B cell (primary cell): ENCODE data around the gene CEACAM1. TPM values are rescaled to one million over a fixed set of nuclear protein-coding genes. Genes with fewer than 3 reads are reported as not detected.

Experiments
- ATAC-seq: fragments of 200-7000 bp; cut with Tn5 transposase; one replicate; pipeline ENCODE4 v1.10.0; 2021; ENCODE audit warnings: low read depth, mild to moderate bottlenecking, moderate number of reproducible peaks, moderate library complexity
- CTCF ChIA-PET: fragments of 350-600 bp; sonication (Branson Sonifier 250); formaldehyde crosslinking; loops from one replicate; lab custom pipeline; 2021; ENCODE audit warnings: antibody characterized with exemption, inconsistent platforms; lab: Charles Lee
- POLR2A ChIA-PET: fragments of 350-600 bp; sonication (Branson Sonifier 250); formaldehyde crosslinking; loops from one replicate; lab custom pipeline; 2021; ENCODE audit warnings: antibody characterized with exemption; lab: Charles Lee
- DNase-seq: peaks from one replicate; pipeline ENCODE4 v3.0.0; 2013
- H2AFZ ChIP-seq: 2 replicates; pipeline ENCODE4 v1.6.1; 2012; ENCODE audit warnings: mild to moderate bottlenecking, low read depth, low read length; ENCODE audit not compliant: insufficient read depth, poor library complexity, severe bottlenecking
- H3K27ac ChIP-seq, 2 donors: 1 replicate in 1 of 2; 2 replicates in 1 of 2; pipeline ENCODE4 v1.5.1; 2012 to 2013; ENCODE audit warnings: low read length in 2 of 2, mild to moderate bottlenecking in 2 of 2, moderate library complexity in 1 of 2
- H3K27me3 ChIP-seq, 4 experiments: fragments of 200-600 bp in 1 of 4; sonication (generic) in 1 of 4; replicated peaks in 1 of 4; 1 replicate in 2 of 4; 2 replicates in 2 of 4; pipeline versions ENCODE4 v1.6.1 to v1.7.0; 2013 to 2016; ENCODE audit warnings: low read length in 3 of 4, mild to moderate bottlenecking in 2 of 4, mixed read lengths in 1 of 4, moderate library complexity in 1 of 4; ENCODE audit not compliant: insufficient read depth in 4 of 4, control insufficient read depth in 3 of 4; ENCODE audit errors: control extremely low read depth in 1 of 4
- H3K36me3 ChIP-seq, 2 experiments: replicated peaks in 1 of 2; 1 replicate in 1 of 2; 2 replicates in 1 of 2; pipeline versions ENCODE4 v1.6.1 to v1.7.1; 2013; ENCODE audit warnings: low read length in 1 of 2; ENCODE audit not compliant: insufficient read depth in 2 of 2, control insufficient read depth in 1 of 2; ENCODE audit errors: control extremely low read depth in 1 of 2, extremely low read depth in 1 of 2
- H3K4me1 ChIP-seq, 2 donors: fragments of 200-600 bp in 1 of 2; sonication (generic) in 1 of 2; 1 replicate in 1 of 2; 2 replicates in 1 of 2; pipeline versions ENCODE4 v1.5.1 to v1.6.1; 2013 to 2017; ENCODE audit warnings: low read length in 2 of 2; ENCODE audit not compliant: control insufficient read depth in 2 of 2, insufficient read depth in 2 of 2
- H3K4me2 ChIP-seq: replicated peaks from 2 replicates; pipeline ENCODE3; 2012; ENCODE audit warnings: mild to moderate bottlenecking, low read depth, low read length; ENCODE audit not compliant: poor library complexity, severe bottlenecking
- H3K4me3 ChIP-seq, 5 experiments: fragments of 200-600 bp in 1 of 5; sonication (generic) in 1 of 5; 1 replicate in 3 of 5; 2 replicates in 2 of 5; pipeline versions ENCODE4 v1.5.1 to v1.7.0; 2011 to 2016; ENCODE audit warnings: low read length in 4 of 5, mild to moderate bottlenecking in 4 of 5, low read depth in 2 of 5, control low read depth in 1 of 5, moderate library complexity in 1 of 5; ENCODE audit not compliant: insufficient read depth in 1 of 5; ENCODE audit errors: control extremely low read depth in 1 of 5, extremely low read depth in 1 of 5
- H3K79me2 ChIP-seq: fragments of 200-600 bp; sonication (generic); one replicate; pipeline ENCODE4 v1.6.0; 2016; ENCODE audit warnings: low read length; ENCODE audit not compliant: control insufficient read depth, insufficient read depth
- H3K9ac ChIP-seq: fragments of 200-600 bp; sonication (generic); 2 replicates; pipeline ENCODE4 v1.6.1; 2017; ENCODE audit warnings: mild to moderate bottlenecking, low read length, moderate library complexity
- H3K9me3 ChIP-seq, 3 donors: one replicate each; pipeline versions ENCODE4 v1.6.1 to v1.7.1; 2013; ENCODE audit warnings: low read length in 2 of 3; ENCODE audit not compliant: control insufficient read depth in 2 of 3, insufficient read depth in 1 of 3; ENCODE audit errors: control extremely low read depth in 1 of 3
- H4K20me1 ChIP-seq: 2 replicates; pipeline ENCODE4 v1.6.0; 2012; ENCODE audit warnings: mild to moderate bottlenecking, low read length; ENCODE audit not compliant: insufficient read depth, control insufficient read depth, poor library complexity, severe bottlenecking
- H3K27ac Mint-ChIP-seq: one replicate; pipeline ENCODE4 v1.8.0; 2021; ENCODE audit warnings: mixed read lengths
- H3K27me3 Mint-ChIP-seq: one replicate; pipeline ENCODE4 v1.8.0; 2021; ENCODE audit warnings: mixed read lengths
- H3K4me1 Mint-ChIP-seq: one replicate; pipeline ENCODE4 v1.8.0; 2021; ENCODE audit warnings: mixed read lengths
- H3K4me3 Mint-ChIP-seq: one replicate; pipeline ENCODE4 v1.8.0; 2021; ENCODE audit warnings: mixed read lengths
- H3K9me3 Mint-ChIP-seq: one replicate; pipeline ENCODE4 v1.8.0; 2022; ENCODE audit warnings: mixed read lengths; ENCODE audit not compliant: insufficient read depth
- EZH2 ChIP-seq: IDR thresholded peaks from 2 replicates; pipeline ENCODE4 v1.6.1; 2012; ENCODE audit warnings: borderline replicate concordance, low read depth, mild to moderate bottlenecking, moderate library complexity, low read length; ENCODE audit not compliant: insufficient read depth, poor library complexity, severe bottlenecking
- WGBS: methylation state at CpG from one replicate; pipeline ENCODE4 v1.1.5; 2013; ENCODE audit warnings: missing lambda C conversion rate; ENCODE audit not compliant: insufficient coverage; 5-methylcytosine and 5-hydroxymethylcytosine counted together
- intact Hi-C: fragments of 100-400 bp; cut with micrococcal nuclease; formaldehyde crosslinking; loops from one replicate; pipeline ENCODE4 v1.10.0; 2022
- polyA plus RNA-seq: library from polyadenylated mRNA; depleted of rRNA; stranded (reverse); fragments of >200 nt; gene quantifications from 2 replicates; pipeline ENCODE4 v1.2.3, GENCODE V29; 2012
- total RNA-seq, 2 donors: library from RNA; stranded (reverse); fragments of 120-200 nt in 1 of 2; gene quantifications; 1 replicate in 1 of 2; 2 replicates in 1 of 2; pipeline versions ENCODE4 v1.2.3 to v1.2.4, GENCODE V29; 2013 to 2022
- TF ChIP-seq, protein P1 (sequence below): fragments of 200-600 bp; IDR thresholded peaks from one replicate; pipeline ENCODE4 v1.8.0; 2022; ENCODE audit warnings: antibody characterized with exemption, mild to moderate bottlenecking

CEACAM1 gene
- total and polyA plus RNA-seq, 2 donors (not counting 1 experiment from before 2014, with no cell fraction given) = 8.8 to 14.6 TPM

- H3K4me3 ChIP-seq = no peak overlapping the region
- intact Hi-C loops = no loop called here
- peaks cover 26 to 28% of the 10 kb centered on the region in 2 donors for H3K4me1 ChIP-seq
- H4K20me1 ChIP-seq = no peaks in the 10 kb centered on the region
- H3K79me2 ChIP-seq = no peaks in the 10 kb centered on the region
- peaks cover 9% of the 10 kb centered on the region for H3K27me3 Mint-ChIP-seq
- peaks cover 38% of the 10 kb centered on the region for H3K4me1 Mint-ChIP-seq
- H3K27ac ChIP-seq = no peak overlapping the region
- DNase-seq (no peak), ATAC-seq (no peak)
- ChIA-PET CTCF (interaction anchor here (0.9 to 1.4 kb wide), 3 partner anchors 11 to 110 kb away, joined by 3 to 9 read pairs (median 4); no protein-coding TSS in a partner anchor), POLR2A (no interaction called here)
- H3K9ac ChIP-seq = no peak overlapping the region
- no peaks in the 10 kb centered on the region for H3K9me3 Mint-ChIP-seq
- no peaks in the 10 kb centered on the region for H3K36me3 ChIP-seq
- WGBS = no CpG with 5 or more reads among the region's 1 CpG
- H3K4me3 Mint-ChIP-seq = no peak overlapping the region
- H2AFZ ChIP-seq = no peak overlapping the region
- TF ChIP-seq EZH2 = no peak
- TF ChIP-seq, protein P1, sequence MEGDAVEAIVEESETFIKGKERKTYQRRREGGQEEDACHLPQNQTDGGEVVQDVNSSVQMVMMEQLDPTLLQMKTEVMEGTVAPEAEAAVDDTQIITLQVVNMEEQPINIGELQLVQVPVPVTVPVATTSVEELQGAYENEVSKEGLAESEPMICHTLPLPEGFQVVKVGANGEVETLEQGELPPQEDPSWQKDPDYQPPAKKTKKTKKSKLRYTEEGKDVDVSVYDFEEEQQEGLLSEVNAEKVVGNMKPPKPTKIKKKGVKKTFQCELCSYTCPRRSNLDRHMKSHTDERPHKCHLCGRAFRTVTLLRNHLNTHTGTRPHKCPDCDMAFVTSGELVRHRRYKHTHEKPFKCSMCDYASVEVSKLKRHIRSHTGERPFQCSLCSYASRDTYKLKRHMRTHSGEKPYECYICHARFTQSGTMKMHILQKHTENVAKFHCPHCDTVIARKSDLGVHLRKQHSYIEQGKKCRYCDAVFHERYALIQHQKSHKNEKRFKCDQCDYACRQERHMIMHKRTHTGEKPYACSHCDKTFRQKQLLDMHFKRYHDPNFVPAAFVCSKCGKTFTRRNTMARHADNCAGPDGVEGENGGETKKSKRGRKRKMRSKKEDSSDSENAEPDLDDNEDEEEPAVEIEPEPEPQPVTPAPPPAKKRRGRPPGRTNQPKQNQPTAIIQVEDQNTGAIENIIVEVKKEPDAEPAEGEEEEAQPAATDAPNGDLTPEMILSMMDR = no peak
- H3K27me3 ChIP-seq = no peaks in the 10 kb centered on the region
- no peaks in the 10 kb centered on the region for H3K9me3 ChIP-seq
- no peak overlapping the region for H3K4me2 ChIP-seq
- no peak overlapping the region for H3K27ac Mint-ChIP-seq
These were observed 45.4 kb upstream of the CEACAM1 start for GRCh38 chr19:42573642-42574041.

DNA sequence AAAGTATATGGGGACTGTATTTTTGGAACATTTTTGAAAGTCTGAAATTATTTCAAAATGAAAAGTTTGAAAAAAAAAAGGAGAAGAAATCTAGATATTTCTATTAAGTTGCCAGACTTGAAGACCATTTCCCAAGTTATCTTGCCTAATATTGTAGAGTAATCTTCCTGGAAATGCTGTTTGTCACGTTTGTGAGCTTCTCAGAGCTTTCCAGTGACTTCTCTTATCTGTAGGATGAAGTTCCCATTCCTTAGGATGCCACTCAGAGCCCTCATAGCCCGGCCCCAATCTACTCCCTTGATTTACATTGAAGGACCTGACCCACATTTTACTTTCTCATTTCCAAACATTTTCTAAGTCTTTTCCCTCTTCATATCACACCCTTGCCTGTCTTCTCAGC lies 42.8 kb upstream of the CEACAM1 start:
- WGBS = 83% methylated on average over 1 of the region's 2 CpGs
- Histone ChIP-seq H3K79me2 (no peaks in the 10 kb centered on the region), H3K27me3 (no peaks in the 10 kb centered on the region), H3K9ac (no peak overlapping the region), H4K20me1 (no peaks in the 10 kb centered on the region), H2AFZ (no peak overlapping the region), H3K27ac (no peak overlapping the region), H3K4me2 (no peak overlapping the region), H3K4me1 (peaks cover 31 to 36% of the 10 kb centered on the region in 2 donors), H3K4me3 (no peak overlapping the region), H3K9me3 (no peaks in the 10 kb centered on the region), H3K36me3 (no peaks in the 10 kb centered on the region)
- Mint-ChIP-seq H3K27me3 (peaks cover 4% of the 10 kb centered on the region), H3K4me1 (peaks cover 43% of the 10 kb centered on the region), H3K4me3 (no peak overlapping the region), H3K27ac (peak overlapping the region; percentile 32), H3K9me3 (no peaks in the 10 kb centered on the region)
- intact Hi-C loops = no loop called here
- ATAC-seq = no peak
- CTCF ChIA-PET = no interaction called here
- TF ChIP-seq EZH2 = no peak
- TF ChIP-seq, protein P1 = no peak
- no peak for DNase-seq
- POLR2A ChIA-PET = no interaction called here
